Measurements from ENCODE around the gene MKNK2.

GRCh38 chr19:2096034-2096479 is 45.0 kb upstream of the MKNK2 start, which contains the start of gene MOB3A:
- TF ChIP-seq, protein P1, sequence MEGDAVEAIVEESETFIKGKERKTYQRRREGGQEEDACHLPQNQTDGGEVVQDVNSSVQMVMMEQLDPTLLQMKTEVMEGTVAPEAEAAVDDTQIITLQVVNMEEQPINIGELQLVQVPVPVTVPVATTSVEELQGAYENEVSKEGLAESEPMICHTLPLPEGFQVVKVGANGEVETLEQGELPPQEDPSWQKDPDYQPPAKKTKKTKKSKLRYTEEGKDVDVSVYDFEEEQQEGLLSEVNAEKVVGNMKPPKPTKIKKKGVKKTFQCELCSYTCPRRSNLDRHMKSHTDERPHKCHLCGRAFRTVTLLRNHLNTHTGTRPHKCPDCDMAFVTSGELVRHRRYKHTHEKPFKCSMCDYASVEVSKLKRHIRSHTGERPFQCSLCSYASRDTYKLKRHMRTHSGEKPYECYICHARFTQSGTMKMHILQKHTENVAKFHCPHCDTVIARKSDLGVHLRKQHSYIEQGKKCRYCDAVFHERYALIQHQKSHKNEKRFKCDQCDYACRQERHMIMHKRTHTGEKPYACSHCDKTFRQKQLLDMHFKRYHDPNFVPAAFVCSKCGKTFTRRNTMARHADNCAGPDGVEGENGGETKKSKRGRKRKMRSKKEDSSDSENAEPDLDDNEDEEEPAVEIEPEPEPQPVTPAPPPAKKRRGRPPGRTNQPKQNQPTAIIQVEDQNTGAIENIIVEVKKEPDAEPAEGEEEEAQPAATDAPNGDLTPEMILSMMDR (IDR thresholded peaks at IDR 0.05): peak; percentile 51 to 79 (median 73)
- TF ChIP-seq POLR2A (IDR thresholded peaks at IDR 0.05): peak; percentile 44

Measured in breast epithelium (tissue), 3 donors.